ENCODE results near the gene ATG2A. TPM values are rescaled to one million over a fixed set of nuclear protein-coding genes. Genes with fewer than 3 reads are reported as not detected.
A peak's percentile ranks its signal among the peaks of the same experiment; 100 is the strongest.

The ATG2A gene
- total RNA-seq, 1 donor from 2014 or later: 24.8 TPM

DNA sequence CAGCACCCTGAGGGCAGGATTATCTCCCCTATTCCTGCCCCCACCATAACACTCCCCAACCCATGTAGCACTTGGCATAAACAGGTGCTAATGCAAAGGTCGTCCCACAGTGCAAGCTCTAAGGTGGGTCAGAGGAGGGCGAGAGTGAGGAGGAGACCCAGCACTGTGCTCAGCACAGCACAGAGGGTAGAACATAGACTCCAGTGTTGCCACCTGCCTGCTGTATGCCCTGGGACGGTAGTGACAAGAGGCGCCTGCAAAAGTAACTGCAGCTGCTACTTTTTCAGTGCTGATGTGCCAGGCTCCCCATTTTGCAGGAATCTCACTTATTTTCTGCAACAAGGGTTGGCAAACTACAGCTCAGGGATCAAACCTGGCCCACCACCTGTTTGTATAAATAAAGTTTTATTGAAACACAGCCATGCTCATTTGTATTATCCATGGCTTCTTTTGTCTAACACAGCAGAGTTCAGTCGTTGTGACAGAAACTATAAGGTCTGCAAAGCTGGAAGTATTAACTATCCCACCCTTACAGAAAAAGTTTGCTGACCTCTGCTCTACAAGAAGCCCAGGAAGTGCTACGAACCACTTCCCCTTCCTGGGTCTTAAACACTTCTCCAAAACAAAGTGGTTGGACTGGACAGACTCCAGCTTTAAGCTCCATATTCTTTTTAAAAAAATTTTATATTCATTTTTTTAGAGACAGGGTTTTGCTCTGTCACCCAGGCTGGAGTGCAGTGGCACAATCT lies 55.6 kb downstream of the ATG2A start:
- H3K4me3 ChIP-seq (ENCODE audit: low read depth, low read length): no peak overlapping the region

DNA sequence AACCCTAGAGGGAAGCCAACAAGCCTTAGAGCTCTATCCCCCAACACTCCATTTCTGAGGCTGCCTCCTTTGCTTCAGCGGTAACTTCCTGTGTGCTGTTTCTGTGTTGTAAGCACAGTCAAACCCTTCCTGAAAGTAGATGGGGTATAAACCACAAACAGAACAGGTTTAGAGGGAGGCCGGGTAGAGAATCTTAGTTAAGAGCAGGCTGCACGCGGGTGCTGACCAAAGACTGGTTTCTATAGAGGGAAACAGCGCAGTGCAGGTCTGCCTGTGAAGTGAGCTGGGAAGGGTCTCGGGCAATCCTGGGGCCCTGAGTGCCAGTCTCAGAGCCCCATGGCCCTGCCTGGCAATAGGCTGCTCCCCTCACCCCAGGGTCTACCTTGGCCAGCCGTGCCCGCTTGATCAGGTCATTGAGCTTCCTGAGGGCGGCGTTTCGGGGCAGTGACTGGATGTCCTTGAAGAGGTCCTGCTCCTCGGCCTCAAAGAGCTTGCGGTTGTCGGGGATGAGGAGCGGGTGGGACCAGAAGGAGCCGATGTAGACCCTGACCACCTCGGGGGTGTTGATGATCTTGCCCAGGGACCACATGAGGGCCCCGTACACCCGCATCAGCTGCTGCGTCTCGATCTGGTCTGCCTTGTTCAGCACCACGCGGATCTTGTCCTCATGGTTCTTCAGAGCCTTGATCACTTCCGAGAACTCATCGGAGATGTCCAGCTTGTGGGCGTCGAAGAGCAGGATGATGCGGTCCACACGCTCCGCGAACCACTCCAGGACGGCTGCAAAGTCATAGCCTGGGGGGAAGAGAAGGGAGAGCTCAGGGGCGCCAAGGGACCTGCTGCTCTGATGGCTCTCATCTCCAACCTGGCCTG lies 57.2 kb downstream of the ATG2A start:
- Histone ChIP-seq H3K27me3 (ENCODE audit: control insufficient read depth, insufficient read depth, low read length) (no peaks in the 10 kb centered on the region), H3K36me3 (ENCODE audit: control insufficient read depth, insufficient read depth, low read length) (peaks cover 3% of the 10 kb centered on the region), H3K4me3 (ENCODE audit: low read depth, low read length) (no peak overlapping the region)
- TF ChIP-seq, protein P1, sequence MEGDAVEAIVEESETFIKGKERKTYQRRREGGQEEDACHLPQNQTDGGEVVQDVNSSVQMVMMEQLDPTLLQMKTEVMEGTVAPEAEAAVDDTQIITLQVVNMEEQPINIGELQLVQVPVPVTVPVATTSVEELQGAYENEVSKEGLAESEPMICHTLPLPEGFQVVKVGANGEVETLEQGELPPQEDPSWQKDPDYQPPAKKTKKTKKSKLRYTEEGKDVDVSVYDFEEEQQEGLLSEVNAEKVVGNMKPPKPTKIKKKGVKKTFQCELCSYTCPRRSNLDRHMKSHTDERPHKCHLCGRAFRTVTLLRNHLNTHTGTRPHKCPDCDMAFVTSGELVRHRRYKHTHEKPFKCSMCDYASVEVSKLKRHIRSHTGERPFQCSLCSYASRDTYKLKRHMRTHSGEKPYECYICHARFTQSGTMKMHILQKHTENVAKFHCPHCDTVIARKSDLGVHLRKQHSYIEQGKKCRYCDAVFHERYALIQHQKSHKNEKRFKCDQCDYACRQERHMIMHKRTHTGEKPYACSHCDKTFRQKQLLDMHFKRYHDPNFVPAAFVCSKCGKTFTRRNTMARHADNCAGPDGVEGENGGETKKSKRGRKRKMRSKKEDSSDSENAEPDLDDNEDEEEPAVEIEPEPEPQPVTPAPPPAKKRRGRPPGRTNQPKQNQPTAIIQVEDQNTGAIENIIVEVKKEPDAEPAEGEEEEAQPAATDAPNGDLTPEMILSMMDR (IDR thresholded peaks at IDR 0.05; ENCODE audit: insufficient read depth, low read length, poor library complexity, severe bottlenecking): no peak
- no peak for DNase-seq (ENCODE audit: low read depth)

More for the DNA sequence above, 55.6 kb downstream of the ATG2A start:
- TF ChIP-seq, protein P1 (IDR thresholded peaks at IDR 0.05; ENCODE audit: insufficient read depth, low read length, poor library complexity, severe bottlenecking): no peak
- H3K27me3 ChIP-seq (ENCODE audit: control insufficient read depth, insufficient read depth, low read length): no peaks in the 10 kb centered on the region
- no peak for DNase-seq (ENCODE audit: low read depth)
- H3K36me3 ChIP-seq (ENCODE audit: control insufficient read depth, insufficient read depth, low read length): peaks cover 3% of the 10 kb centered on the region

DNA sequence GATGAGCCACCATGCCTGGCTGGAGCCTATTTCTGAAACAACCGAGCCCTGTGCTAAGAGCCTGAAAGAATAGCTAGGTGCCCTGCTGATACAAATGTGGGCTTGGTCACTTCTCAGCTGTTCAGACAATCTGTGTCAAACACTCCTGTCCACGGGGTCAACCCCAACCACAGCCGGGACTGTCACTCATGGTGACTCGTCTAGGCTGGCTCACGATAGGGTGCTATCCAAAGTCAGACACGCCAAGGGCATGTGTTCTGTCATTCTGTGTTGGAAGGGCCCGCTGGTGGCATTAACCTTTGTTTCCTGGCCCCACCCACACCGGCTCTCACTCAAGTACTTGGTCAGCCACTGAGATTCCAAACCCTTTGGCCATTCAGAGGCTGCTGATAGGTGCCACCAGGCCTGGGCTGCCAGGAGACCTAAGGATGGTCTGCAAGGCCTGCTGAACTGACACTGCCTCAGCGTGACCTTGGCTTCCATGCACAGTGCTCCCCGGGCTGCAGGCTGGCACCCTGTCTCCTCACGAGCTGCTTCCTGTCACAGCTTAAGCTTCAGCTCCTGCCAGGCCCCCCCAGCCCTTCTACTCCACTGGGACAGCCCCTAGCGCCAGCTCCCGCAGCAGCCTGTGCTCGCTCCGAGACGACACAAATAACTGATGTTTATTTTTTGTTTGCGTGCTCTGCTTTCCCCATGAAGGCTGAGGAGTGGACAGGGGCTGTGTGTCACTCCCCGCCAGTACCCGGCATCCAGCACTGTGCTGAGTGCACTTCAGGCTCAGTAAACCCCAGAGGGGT lies 58.3 kb downstream of the ATG2A start:
- DNase-seq (ENCODE audit: low read depth): no peak
- H3K36me3 ChIP-seq (ENCODE audit: control insufficient read depth, insufficient read depth, low read length): peaks cover 3% of the 10 kb centered on the region
- H3K4me3 ChIP-seq (ENCODE audit: low read depth, low read length): no peak overlapping the region
- H3K27me3 ChIP-seq (ENCODE audit: control insufficient read depth, insufficient read depth, low read length): no peaks in the 10 kb centered on the region
- TF ChIP-seq, protein P1 (IDR thresholded peaks at IDR 0.05; ENCODE audit: insufficient read depth, low read length, poor library complexity, severe bottlenecking): no peak

DNA sequence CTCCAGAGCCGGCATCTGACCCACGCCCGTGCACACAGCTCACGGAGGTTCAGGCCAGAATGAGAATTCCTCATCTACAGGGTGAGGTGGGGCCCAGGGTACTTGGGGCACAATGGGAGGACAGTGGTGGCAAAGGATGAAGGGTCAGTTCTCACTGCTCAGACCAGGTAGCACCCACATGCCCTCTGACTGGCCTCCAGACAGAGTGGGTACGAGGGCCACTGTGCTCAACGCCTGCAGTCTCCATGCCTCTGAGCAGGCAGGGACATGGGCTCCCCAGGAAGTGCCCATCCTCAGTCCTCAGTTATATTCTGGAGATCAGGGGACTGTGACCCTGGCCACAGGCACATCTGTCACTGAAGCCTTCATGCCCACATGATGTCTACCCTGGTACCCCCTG lies 59.5 kb downstream of the ATG2A start:
- Histone ChIP-seq H3K4me3 (ENCODE audit: low read depth, low read length) (no peak overlapping the region), H3K27me3 (ENCODE audit: control insufficient read depth, insufficient read depth, low read length) (no peaks in the 10 kb centered on the region), H3K36me3 (ENCODE audit: control insufficient read depth, insufficient read depth, low read length) (peaks cover 3% of the 10 kb centered on the region)
- TF ChIP-seq, protein P1 (IDR thresholded peaks at IDR 0.05; ENCODE audit: insufficient read depth, low read length, poor library complexity, severe bottlenecking): no peak
- DNase-seq (ENCODE audit: low read depth): no peak

DNA sequence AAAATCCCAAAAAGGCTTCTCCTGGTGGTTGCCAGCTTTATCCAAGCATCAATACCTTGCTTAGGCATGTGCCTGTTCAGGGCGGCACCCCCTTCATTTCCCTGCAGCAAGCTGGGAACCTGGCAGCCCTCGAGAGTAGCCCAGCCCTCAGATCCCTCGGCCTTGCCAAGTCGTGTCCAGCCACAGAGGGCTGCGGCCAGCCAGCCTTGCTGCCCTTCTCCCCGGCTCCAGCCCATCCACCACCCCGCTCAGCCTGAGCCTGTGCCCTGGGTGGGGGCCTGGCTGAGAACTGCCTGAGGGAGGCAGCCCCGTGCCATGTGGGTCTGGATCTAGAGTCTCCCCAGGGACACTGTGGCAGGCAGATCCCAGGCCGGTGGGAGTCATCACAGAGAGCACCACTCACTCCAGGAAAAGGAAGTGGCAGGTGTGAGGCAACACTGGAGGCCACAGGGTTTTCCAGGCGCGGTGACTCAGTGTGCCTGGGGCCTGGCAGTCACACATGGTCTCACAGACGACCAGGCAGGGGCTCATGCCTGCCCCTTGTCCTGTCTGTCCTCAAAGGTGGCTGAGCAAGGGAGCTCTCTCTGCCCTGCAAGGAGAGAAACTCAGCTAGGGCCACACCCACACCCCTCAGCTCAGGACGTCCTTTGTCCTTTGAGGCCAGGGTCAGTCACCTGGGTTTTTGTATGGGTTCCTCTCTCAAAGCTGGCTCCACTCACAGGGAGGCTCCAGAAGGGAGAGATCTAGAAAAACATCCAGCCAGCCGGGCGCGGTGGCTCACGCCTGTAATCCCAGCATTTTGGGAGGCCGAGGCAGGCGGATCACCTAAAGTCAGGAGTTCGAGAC lies 60.4 kb downstream of the ATG2A start:
- Histone ChIP-seq H3K4me3 (ENCODE audit: low read depth, low read length) (no peak overlapping the region), H3K36me3 (ENCODE audit: control insufficient read depth, insufficient read depth, low read length) (peaks cover 3% of the 10 kb centered on the region), H3K27me3 (ENCODE audit: control insufficient read depth, insufficient read depth, low read length) (no peaks in the 10 kb centered on the region)
- peak; percentile 81 for DNase-seq (ENCODE audit: low read depth)
- TF ChIP-seq, protein P1 (IDR thresholded peaks at IDR 0.05; ENCODE audit: insufficient read depth, low read length, poor library complexity, severe bottlenecking): no peak
